ENCODE data around the gene ZIC2. TPM values are rescaled to one million over a fixed set of nuclear protein-coding genes. Genes with fewer than 3 reads are reported as not detected.

The ZIC2 gene
- total RNA-seq (2021): 285 and 305 TPM in 2 replicates
- Bru-seq, nascent RNA: percentile 99 among the genes with signal in this experiment
- BruChase-seq, experiment 1, labeled RNA remaining after a 2-hour chase: percentile 100 among the genes with signal in this experiment
- BruChase-seq, experiment 2, labeled RNA remaining after a 6-hour chase: percentile 97 among the genes with signal in this experiment
- long read RNA-seq, transcript ZIC2-203 (2 exons, 473 nt): minor isoform, 5 of 58 reads
- long read RNA-seq, transcript ZIC2-201 (3 exons, 2,983 nt): major isoform, 32 of 58 reads
- long read RNA-seq, partial matches to known transcripts: 2 of 58 reads
- long read RNA-seq, other reads (novel, unspliced or antisense): 19 of 58 reads

- Histone ChIP-seq H3K36me3 (ENCODE audit: insufficient read depth, low read length, poor library complexity, severe bottlenecking) (peaks cover 43% of the 10 kb centered on the region), H3K9me3 (ENCODE audit: low read depth, low read length, poor library complexity, severe bottlenecking) (no peaks in the 10 kb centered on the region), H3K27me3 (replicated peaks; ENCODE audit: insufficient read depth, low read depth, low read length, poor library complexity) (no peaks in the 10 kb centered on the region), H3K4me3 (ENCODE audit: low read depth, low read length, poor library complexity, severe bottlenecking) (peak within 1 kb of the TSS; percentile 95), H3K4me1 (ENCODE audit: insufficient read depth, low read length, poor library complexity, severe bottlenecking) (peaks cover 5% of the 10 kb centered on the region), H3K27ac (ENCODE audit: low read depth, low read length, poor library complexity, severe bottlenecking) (peak within 1 kb of the TSS; percentile 97)
- ChIA-PET CTCF (interaction anchor here (1.0 kb wide), 1 partner anchor 10 kb away, joined by 3 read pairs; the partner anchor contains the start of gene ZIC5), POLR2A (ENCODE audit: low non-redundant PET) (interaction anchor here (0.6 to 1.5 kb wide), 5 partner anchors 8 to 540 kb away, joined by 3 to 11 read pairs (median 3); partner anchors contain the start of gene ZIC5)
- no TSS peak for BruUV-seq (replicated peaks)
- no peak for DNase-seq (ENCODE audit: low spot score)
- TF ChIP-seq CTCF (conservative IDR thresholded peaks at IDR 0.05; ENCODE audit: low read depth, low read length): no peak
- TF ChIP-seq EZH2 (IDR thresholded peaks at IDR 0.05; ENCODE audit: borderline replicate concordance, low read depth, low read length, poor library complexity, severe bottlenecking): no peak
- intact Hi-C loops (cut with micrococcal nuclease; ENCODE audit: unreplicated experiment): loop anchor here (5.0 kb wide), 1 partner anchor 324 kb away; no protein-coding TSS in a partner anchor
Measured at GRCh38 chr13:99981735-99982035, at the start of gene ZIC2. Gene ZIC2 (plus strand): TSS chr13:99981784. CDS start chr13:99982065, 281 bp downstream.

DNA sequence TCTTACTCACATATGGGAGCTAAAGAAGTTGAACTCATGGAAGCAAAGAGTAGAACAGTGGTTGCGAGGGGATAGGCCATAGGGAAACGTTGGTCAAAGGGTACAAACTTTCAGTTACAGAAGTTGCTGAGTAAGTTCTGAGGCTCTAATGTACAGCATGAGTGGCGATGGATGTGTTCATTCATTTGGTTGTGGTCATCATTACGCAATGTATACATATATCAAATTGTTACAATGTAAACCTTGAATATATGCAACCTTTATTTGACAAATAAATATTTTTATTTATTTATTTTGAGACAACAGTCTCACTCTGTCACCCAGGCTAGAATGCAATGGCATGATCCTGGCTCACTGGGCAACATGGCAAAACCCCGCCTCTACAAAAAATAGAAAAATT lies 48.7 kb upstream of the ZIC2 start:
- no peak for DNase-seq (ENCODE audit: low spot score)
- Histone ChIP-seq H3K27me3 (replicated peaks; ENCODE audit: insufficient read depth, low read depth, low read length, poor library complexity) (no peaks in the 10 kb centered on the region), H3K4me3 (ENCODE audit: low read depth, low read length, poor library complexity, severe bottlenecking) (no peak overlapping the region), H3K27ac (ENCODE audit: low read depth, low read length, poor library complexity, severe bottlenecking) (no peak overlapping the region), H3K4me1 (ENCODE audit: insufficient read depth, low read length, poor library complexity, severe bottlenecking) (no peaks in the 10 kb centered on the region), H3K36me3 (ENCODE audit: insufficient read depth, low read length, poor library complexity, severe bottlenecking) (no peaks in the 10 kb centered on the region), H3K9me3 (ENCODE audit: low read depth, low read length, poor library complexity, severe bottlenecking) (no peaks in the 10 kb centered on the region)
- intact Hi-C loops (cut with micrococcal nuclease; ENCODE audit: unreplicated experiment): no loop called here
- BruUV-seq (replicated peaks): no TSS peak
- ChIA-PET POLR2A (ENCODE audit: low non-redundant PET) (no interaction called here), CTCF (no interaction called here)
- TF ChIP-seq CTCF (conservative IDR thresholded peaks at IDR 0.05; ENCODE audit: low read depth, low read length) (no peak), EZH2 (IDR thresholded peaks at IDR 0.05; ENCODE audit: borderline replicate concordance, low read depth, low read length, poor library complexity, severe bottlenecking) (no peak)

- Histone ChIP-seq H3K9me3 (ENCODE audit: low read depth, low read length, poor library complexity, severe bottlenecking) (no peaks in the 10 kb centered on the region), H3K4me3 (ENCODE audit: low read depth, low read length, poor library complexity, severe bottlenecking) (no peak overlapping the region), H3K4me1 (ENCODE audit: insufficient read depth, low read length, poor library complexity, severe bottlenecking) (no peaks in the 10 kb centered on the region), H3K36me3 (ENCODE audit: insufficient read depth, low read length, poor library complexity, severe bottlenecking) (no peaks in the 10 kb centered on the region), H3K27ac (ENCODE audit: low read depth, low read length, poor library complexity, severe bottlenecking) (no peak overlapping the region), H3K27me3 (replicated peaks; ENCODE audit: insufficient read depth, low read depth, low read length, poor library complexity) (no peaks in the 10 kb centered on the region)
- no TSS peak for BruUV-seq (replicated peaks)
- CTCF ChIA-PET: interaction anchor here (1.2 kb wide), 1 partner anchor 17 kb away, joined by 3 read pairs; no protein-coding TSS in a partner anchor
- TF ChIP-seq EZH2 (IDR thresholded peaks at IDR 0.05; ENCODE audit: borderline replicate concordance, low read depth, low read length, poor library complexity, severe bottlenecking): no peak
- TF ChIP-seq CTCF (conservative IDR thresholded peaks at IDR 0.05; ENCODE audit: low read depth, low read length): peak; percentile 42
- intact Hi-C loops (cut with micrococcal nuclease; ENCODE audit: unreplicated experiment): no loop called here
- no peak for DNase-seq (ENCODE audit: low spot score)
- POLR2A ChIA-PET (ENCODE audit: low non-redundant PET): no interaction called here
Measured at GRCh38 chr13:99935772-99936171, 45.8 kb upstream of the ZIC2 start.

Measured in A673 (cell line).